Stimulated activated memory B cell treated with anti-CD40 and anti-IgM and Interleukin-4, amounts not matched to agents 10 μg/mL and 1 μg/mL and 100 μg/mL, for 72 hours (primary cell): ENCODE measurements around the gene STPG3.

Experiments used
- ATAC-seq: fragments of 150-1000 bp; cut with Tn5 transposase; 2 replicates; pipeline ENCODE4 v1.10.0; 2021
- H3K27ac Mint-ChIP-seq: one replicate; pipeline ENCODE4 v1.8.0; 2022; ENCODE audit warnings: mild to moderate bottlenecking, mixed read lengths
- H3K27me3 Mint-ChIP-seq: one replicate; pipeline ENCODE4 v1.8.0; 2022; ENCODE audit warnings: mixed read lengths
- H3K36me3 Mint-ChIP-seq: one replicate; pipeline ENCODE4 v1.8.0; 2022; ENCODE audit warnings: mixed read lengths
- H3K4me1 Mint-ChIP-seq: one replicate; pipeline ENCODE4 v1.8.0; 2022; ENCODE audit warnings: mixed read lengths
- H3K4me3 Mint-ChIP-seq: one replicate; pipeline ENCODE4 v1.8.0; 2022; ENCODE audit warnings: mild to moderate bottlenecking, moderate library complexity, mixed read lengths
- H3K9me3 Mint-ChIP-seq: one replicate; pipeline ENCODE4 v1.8.0; 2022; ENCODE audit warnings: mixed read lengths

STPG3 gene

GRCh38 chr9:137227853-137228505 lies 23.1 kb upstream of the STPG3 start:
- Mint-ChIP-seq H3K4me3 (no peak overlapping the region), H3K36me3 (no peaks in the 10 kb centered on the region), H3K27me3 (peaks cover 35% of the 10 kb centered on the region), H3K27ac (peak overlapping the region; percentile 58), H3K4me1 (peaks cover 16% of the 10 kb centered on the region), H3K9me3 (no peaks in the 10 kb centered on the region)
- ATAC-seq, result no peak

DNA sequence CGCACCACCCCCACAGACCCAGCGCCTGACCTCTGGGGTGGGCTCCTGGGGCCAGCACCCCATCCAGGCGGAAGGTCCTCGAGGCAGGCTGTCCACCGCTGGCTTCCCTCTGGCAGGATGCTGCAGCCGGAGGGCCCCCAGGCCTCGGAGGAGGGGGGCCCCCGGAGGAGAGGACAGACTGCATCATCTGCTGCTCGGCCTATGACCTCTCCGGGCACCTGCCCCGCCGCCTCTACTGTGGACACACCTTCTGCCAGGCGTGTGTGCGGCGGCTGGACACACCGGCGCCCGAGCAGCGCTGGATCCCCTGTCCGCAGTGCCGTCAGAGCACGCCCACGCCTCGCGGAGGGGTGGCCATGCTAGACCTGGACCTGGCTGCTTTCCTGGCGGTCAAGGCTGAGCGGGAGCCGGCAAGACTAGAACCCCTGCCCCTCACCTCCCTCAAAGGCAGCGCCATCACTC lies 22.5 kb upstream of the STPG3 start:
- Mint-ChIP-seq H3K9me3 (no peaks in the 10 kb centered on the region), H3K4me3 (no peak overlapping the region), H3K27me3 (peaks cover 35% of the 10 kb centered on the region), H3K4me1 (peaks cover 13% of the 10 kb centered on the region), H3K27ac (no peak overlapping the region), H3K36me3 (no peaks in the 10 kb centered on the region)
- no peak for ATAC-seq

- H3K9me3 Mint-ChIP-seq, result no peaks in the 10 kb centered on the region
- no peak for ATAC-seq
- H3K27me3 Mint-ChIP-seq, result peaks cover 35% of the 10 kb centered on the region
- H3K4me3 Mint-ChIP-seq, result no peak overlapping the region
- H3K36me3 Mint-ChIP-seq, result no peaks in the 10 kb centered on the region
- H3K27ac Mint-ChIP-seq, result no peak overlapping the region
- peaks cover 7% of the 10 kb centered on the region for H3K4me1 Mint-ChIP-seq
Observed at GRCh38 chr9:137228968-137229896, 21.9 kb upstream of the STPG3 start.

GRCh38 chr9:137229903-137230704 lies 21.0 kb upstream of the STPG3 start:
- peaks cover 43% of the 10 kb centered on the region for H3K27me3 Mint-ChIP-seq
- H3K27ac Mint-ChIP-seq, result no peak overlapping the region
- H3K4me1 Mint-ChIP-seq, result peaks cover 14% of the 10 kb centered on the region
- no peaks in the 10 kb centered on the region for H3K9me3 Mint-ChIP-seq
- H3K36me3 Mint-ChIP-seq, result no peaks in the 10 kb centered on the region
- no peak overlapping the region for H3K4me3 Mint-ChIP-seq
- no peak for ATAC-seq

GRCh38 chr9:137230705-137231371 lies 20.2 kb upstream of the STPG3 start, which contains the start of gene SLC34A3:
SLC34A3 (plus strand) TSS chr9:137230901; CDS start chr9:137231703, 802 bp downstream.
- peaks cover 47% of the 10 kb centered on the region for H3K27me3 Mint-ChIP-seq

GRCh38 chr9:137231372-137232039 lies 19.6 kb upstream of the STPG3 start:
- no peak for ATAC-seq
- Mint-ChIP-seq H3K27ac (no peak overlapping the region), H3K4me1 (peaks cover 25% of the 10 kb centered on the region), H3K4me3 (no peak overlapping the region), H3K36me3 (no peaks in the 10 kb centered on the region), H3K27me3 (peaks cover 47% of the 10 kb centered on the region), H3K9me3 (no peaks in the 10 kb centered on the region)

More at GRCh38 chr9:137230705-137231371, 20.2 kb upstream of the STPG3 start, which contains the start of gene SLC34A3:
- H3K4me3 Mint-ChIP-seq, result no peak within 1 kb of the TSS
- H3K9me3 Mint-ChIP-seq, result no peaks in the 10 kb centered on the region
- no peaks in the 10 kb centered on the region for H3K36me3 Mint-ChIP-seq
- peaks cover 20% of the 10 kb centered on the region for H3K4me1 Mint-ChIP-seq
- H3K27ac Mint-ChIP-seq, result no peak within 1 kb of the TSS
- ATAC-seq, result no peak

DNA sequence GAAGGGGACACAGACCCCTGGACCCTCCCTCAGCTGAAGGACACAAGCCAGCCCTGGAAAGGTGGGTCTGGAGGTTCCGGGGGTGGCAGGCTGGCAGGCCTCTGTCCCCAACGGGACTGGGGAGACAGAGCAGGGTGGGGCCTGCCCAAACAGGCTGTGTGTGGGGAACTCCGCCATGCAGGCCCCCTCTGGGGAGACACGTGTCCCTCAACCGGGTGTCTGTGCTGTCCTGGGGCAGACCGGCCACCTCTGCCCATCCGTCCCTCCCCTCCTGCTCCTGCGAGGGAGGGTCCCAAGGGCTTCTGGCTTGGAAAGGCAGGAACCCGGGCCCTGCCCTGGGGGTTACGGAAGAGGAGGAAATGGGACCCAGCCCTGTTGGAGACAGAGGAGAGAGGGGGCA lies 19.0 kb upstream of the STPG3 start:
- peaks cover 47% of the 10 kb centered on the region for H3K27me3 Mint-ChIP-seq

DNA sequence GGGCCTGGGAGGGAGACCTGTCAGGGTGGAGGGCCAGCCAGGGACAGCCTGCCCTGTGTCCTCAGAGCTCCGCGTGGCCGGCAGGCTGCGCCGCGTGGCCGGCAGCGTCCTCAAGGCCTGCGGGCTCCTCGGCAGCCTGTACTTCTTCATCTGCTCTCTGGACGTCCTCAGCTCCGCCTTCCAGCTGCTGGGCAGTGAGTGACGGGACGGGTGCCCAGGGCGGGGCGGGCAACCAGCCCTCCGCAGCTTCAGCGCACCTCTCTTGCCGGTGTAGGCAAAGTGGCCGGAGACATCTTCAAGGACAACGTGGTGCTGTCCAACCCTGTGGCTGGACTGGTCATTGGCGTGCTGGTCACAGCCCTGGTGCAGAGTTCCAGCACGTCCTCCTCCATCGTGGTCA lies 18.6 kb upstream of the STPG3 start:
- H3K27me3 Mint-ChIP-seq, result peaks cover 44% of the 10 kb centered on the region
- no peak overlapping the region for H3K4me3 Mint-ChIP-seq
- no peaks in the 10 kb centered on the region for H3K9me3 Mint-ChIP-seq
- H3K27ac Mint-ChIP-seq, result no peak overlapping the region
- ATAC-seq, result no peak
- H3K36me3 Mint-ChIP-seq, result no peaks in the 10 kb centered on the region
- H3K4me1 Mint-ChIP-seq, result peaks cover 30% of the 10 kb centered on the region

More for the DNA sequence above, 19.0 kb upstream of the STPG3 start:
- Mint-ChIP-seq H3K4me1 (peaks cover 30% of the 10 kb centered on the region), H3K9me3 (no peaks in the 10 kb centered on the region), H3K27ac (no peak overlapping the region), H3K36me3 (no peaks in the 10 kb centered on the region), H3K4me3 (no peak overlapping the region)
- ATAC-seq, result no peak

DNA sequence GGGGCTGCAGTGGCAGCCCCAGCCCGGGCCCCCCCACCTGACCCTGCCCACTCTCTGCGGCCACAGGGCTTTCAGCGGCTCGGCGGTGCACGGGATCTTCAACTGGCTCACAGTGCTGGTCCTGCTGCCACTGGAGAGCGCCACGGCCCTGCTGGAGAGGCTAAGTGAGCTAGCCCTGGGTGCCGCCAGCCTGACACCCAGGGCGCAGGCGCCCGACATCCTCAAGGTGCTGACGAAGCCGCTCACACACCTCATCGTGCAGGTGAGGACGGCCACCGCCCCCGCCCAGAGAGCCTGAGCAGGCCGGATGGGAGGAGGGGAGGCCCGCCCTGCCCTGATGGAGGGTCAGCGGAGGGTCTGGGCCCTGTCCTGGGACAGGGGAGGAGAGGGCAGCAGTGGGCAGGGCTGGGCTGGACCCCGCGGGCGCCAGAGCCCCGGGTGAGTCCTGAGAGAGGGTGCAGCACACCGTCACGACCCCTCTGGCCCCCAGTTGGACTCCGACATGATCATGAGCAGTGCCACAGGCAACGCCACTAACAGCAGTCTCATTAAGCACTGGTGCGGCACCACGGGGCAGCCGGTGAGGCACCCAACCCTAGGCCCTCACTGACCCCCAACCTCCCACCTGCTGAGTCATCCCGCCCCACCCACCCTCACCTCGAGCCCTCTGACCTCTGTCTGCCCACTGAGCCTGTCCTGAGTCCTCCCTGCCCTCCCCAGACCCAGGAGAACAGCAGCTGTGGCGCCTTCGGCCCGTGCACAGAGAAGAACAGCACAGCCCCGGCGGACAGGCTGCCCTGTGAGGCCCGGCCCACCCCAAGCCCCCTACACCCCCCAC lies 17.7 kb upstream of the STPG3 start:
- Mint-ChIP-seq H3K4me3 (no peak overlapping the region), H3K9me3 (no peaks in the 10 kb centered on the region), H3K27me3 (peaks cover 38% of the 10 kb centered on the region), H3K27ac (no peak overlapping the region), H3K36me3 (no peaks in the 10 kb centered on the region), H3K4me1 (peaks cover 34% of the 10 kb centered on the region)
- ATAC-seq, result no peak

DNA sequence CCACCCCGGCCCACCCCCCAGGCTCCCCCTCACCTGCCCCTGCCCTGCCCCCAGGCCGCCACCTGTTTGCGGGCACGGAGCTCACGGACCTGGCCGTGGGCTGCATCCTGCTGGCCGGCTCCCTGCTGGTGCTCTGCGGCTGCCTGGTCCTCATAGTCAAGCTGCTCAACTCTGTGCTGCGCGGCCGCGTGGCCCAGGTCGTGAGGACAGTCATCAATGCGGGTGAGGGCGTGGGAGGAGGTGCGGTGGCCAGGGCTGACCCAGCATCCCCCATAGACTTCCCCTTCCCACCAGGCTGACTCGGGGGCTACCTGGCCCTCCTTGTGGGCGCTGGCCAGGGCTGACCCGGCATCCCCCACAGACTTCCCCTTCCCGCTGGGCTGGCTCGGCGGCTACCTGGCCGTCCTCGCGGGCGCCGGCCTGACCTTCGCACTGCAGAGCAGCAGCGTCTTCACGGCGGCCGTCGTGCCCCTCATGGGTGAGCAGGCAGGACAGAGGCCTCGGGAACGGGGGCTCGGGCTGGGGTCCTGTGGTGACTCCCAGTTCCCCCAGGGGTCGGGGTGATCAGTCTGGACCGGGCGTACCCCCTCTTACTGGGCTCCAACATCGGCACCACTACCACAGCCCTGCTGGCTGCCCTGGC lies 16.9 kb upstream of the STPG3 start:
- H3K27ac Mint-ChIP-seq, result peak overlapping the region; percentile 63
- H3K4me1 Mint-ChIP-seq, result peaks cover 41% of the 10 kb centered on the region
- ATAC-seq, result no peak
- no peaks in the 10 kb centered on the region for H3K36me3 Mint-ChIP-seq
- H3K27me3 Mint-ChIP-seq, result peaks cover 38% of the 10 kb centered on the region
- no peaks in the 10 kb centered on the region for H3K9me3 Mint-ChIP-seq
- H3K4me3 Mint-ChIP-seq, result no peak overlapping the region

- H3K27me3 Mint-ChIP-seq, result peaks cover 38% of the 10 kb centered on the region
- H3K36me3 Mint-ChIP-seq, result no peaks in the 10 kb centered on the region
- H3K27ac Mint-ChIP-seq, result peak overlapping the region; percentile 63
- peak overlapping the region; percentile 45 for H3K4me3 Mint-ChIP-seq
- H3K9me3 Mint-ChIP-seq, result no peaks in the 10 kb centered on the region
- peak; percentile 49 for ATAC-seq
- peaks cover 48% of the 10 kb centered on the region for H3K4me1 Mint-ChIP-seq
Observed at GRCh38 chr9:137234758-137235423, 16.2 kb upstream of the STPG3 start.

- H3K4me1 Mint-ChIP-seq, result peaks cover 48% of the 10 kb centered on the region
- no peaks in the 10 kb centered on the region for H3K36me3 Mint-ChIP-seq
- no peaks in the 10 kb centered on the region for H3K9me3 Mint-ChIP-seq
- peak overlapping the region; percentile 63 for H3K27ac Mint-ChIP-seq
- no peak for ATAC-seq
- H3K4me3 Mint-ChIP-seq, result peak overlapping the region; percentile 45
- H3K27me3 Mint-ChIP-seq, result peaks cover 32% of the 10 kb centered on the region
Observed at GRCh38 chr9:137235424-137236237, 15.5 kb upstream of the STPG3 start.
